Suppressor macrophage treated with lipopolysaccharide for 4 hours (primary cell): ENCODE data around the gene OR6Y1.

Experiments
- DNase-seq: peaks from one replicate; pipeline ENCODE4 v3.0.0-alpha.2; 2020

OR6Y1 gene

GRCh38 chr1:158494796-158495195 is 59.4 kb downstream of the OR6Y1 start:
- DNase-seq: no peak
